HG03460 (cell line): ENCODE results near the gene HAND1.

Source experiments
- ATAC-seq: cut with Tn5 transposase; IDR thresholded peaks from one replicate; pipeline ENCODE4 v1.9.1; 2021; ENCODE audit not compliant: unreplicated experiment

HAND1 gene

GRCh38 chr5:154478224-154478565 is at the start of gene HAND1:
Gene HAND1, minus strand, starts transcription at chr5:154478227. Its CDS starts 219 bp downstream, at chr5:154478008.
- ATAC-seq: no peak

DNA sequence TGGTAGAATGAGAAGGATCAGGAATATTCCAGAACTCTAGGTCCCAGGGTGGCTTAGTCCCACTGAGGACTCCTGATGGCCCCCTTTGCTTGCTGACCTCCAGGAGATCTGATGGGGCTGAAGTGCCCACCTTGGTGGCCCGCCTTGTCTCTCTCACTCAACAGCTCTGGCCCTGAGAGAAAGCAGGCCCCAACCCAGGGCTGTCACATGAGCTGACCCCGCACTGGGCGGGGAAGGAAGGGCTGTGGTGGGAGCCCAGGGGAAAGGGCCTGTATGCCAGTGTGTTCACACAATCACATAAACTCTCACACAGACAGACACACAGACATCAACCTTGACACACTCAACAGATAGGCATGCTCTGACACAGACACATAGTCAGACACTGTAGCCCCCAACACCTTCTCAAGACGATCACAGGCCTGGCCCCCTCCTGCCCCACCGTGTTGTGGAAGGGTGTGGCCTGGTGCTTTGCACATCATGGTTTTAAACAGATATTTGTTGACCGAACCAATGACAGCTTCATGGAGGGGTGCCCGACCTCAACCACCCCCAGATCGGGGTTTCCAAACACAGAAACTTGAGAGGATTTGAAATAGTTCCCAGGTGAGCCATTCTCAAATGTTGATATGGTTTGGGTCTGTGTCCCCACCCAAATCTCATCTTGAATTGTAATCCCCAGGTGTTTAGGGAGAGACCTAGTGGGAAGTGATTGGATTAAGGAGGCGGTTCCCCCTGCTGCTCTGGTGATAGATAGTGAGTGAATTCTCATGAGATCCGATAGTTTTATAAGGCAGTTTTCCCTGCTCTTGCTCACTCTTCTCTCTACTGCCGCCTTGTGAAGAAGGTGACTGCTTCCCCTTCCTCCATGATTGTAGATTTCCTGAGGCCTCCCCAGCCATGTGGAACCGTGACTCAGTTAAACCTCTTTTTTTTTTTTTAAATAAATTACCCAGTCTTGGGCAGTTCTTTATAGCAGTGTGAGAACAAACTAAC is 48.5 kb upstream of the HAND1 start:
- no peak for ATAC-seq

GRCh38 chr5:154524859-154525258 is 46.8 kb upstream of the HAND1 start:
- ATAC-seq: no peak

DNA sequence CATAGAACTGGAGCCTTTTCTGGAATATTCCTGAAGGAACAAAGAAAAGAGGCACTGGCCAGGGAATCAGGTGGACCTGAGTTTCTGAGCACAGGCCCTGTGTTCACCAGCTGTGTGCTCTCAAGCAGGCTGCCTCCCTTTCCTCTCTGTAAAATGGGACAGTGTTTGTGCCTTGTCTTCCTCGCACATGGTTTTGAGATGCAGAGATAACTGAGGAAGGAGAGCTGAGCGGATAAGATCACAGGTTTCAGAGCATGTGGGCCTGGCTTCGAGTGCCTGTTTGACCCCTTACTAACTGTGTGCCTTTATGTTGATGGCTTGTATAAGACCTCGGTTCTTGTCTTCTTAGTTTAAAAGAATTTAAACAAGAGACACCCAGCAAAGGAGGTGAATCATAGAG is 46.2 kb upstream of the HAND1 start:
- no peak for ATAC-seq

DNA sequence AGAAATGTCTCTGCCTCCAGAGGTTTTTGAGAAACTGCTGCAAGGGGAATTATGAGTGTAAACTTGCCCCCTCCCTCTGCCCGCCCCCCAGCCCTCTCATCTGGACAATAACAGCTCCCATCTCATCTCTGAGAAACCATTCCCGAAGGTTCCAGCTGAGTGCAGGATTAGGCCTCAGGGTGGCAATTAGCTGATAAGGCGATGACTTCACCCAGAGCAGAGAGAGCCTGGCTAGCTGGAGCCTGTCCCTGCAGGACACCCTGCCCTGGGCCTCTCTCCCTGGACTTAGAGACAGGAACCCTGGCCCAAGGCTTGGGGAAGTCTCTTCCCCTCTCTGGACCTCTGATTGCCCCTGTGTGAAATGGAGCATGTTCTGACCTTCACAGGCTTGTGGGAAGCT is 45.7 kb upstream of the HAND1 start:
- no peak for ATAC-seq

DNA sequence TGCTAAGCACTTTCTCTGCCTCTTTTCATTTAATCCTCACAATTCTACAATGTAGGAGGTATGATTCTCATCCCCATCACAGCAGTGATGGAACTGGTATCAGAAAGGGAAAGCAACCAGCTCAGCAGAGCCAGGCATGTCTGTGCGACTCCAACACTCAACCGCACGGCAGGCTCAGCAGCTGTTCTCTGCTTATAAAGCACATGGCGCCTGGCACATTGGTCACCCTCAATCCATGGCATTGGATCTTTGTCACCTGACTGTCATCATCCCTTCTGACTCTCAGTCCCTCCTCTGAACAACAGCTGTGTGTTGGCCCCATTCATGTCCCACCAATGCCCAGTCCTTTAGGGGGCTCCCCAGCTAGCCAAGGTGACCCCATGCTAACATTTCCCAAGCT is 45.1 kb upstream of the HAND1 start:
- ATAC-seq: no peak

GRCh38 chr5:154522284-154522683 is 44.3 kb upstream of the HAND1 start:
- ATAC-seq: no peak

- no peak for ATAC-seq
Observed at GRCh38 chr5:154521756-154522155, 43.7 kb upstream of the HAND1 start.

GRCh38 chr5:154520861-154521453 is 42.9 kb upstream of the HAND1 start:
- no peak for ATAC-seq

GRCh38 chr5:154519359-154519758 is 41.3 kb upstream of the HAND1 start:
- no peak for ATAC-seq

GRCh38 chr5:154518438-154518867 is 40.4 kb upstream of the HAND1 start:
- no peak for ATAC-seq

GRCh38 chr5:154517810-154518437 is 39.9 kb upstream of the HAND1 start:
- no peak for ATAC-seq

- no peak for ATAC-seq
Observed at GRCh38 chr5:154517181-154517580, 39.2 kb upstream of the HAND1 start.

GRCh38 chr5:154516475-154516874 is 38.4 kb upstream of the HAND1 start:
- ATAC-seq: no peak

DNA sequence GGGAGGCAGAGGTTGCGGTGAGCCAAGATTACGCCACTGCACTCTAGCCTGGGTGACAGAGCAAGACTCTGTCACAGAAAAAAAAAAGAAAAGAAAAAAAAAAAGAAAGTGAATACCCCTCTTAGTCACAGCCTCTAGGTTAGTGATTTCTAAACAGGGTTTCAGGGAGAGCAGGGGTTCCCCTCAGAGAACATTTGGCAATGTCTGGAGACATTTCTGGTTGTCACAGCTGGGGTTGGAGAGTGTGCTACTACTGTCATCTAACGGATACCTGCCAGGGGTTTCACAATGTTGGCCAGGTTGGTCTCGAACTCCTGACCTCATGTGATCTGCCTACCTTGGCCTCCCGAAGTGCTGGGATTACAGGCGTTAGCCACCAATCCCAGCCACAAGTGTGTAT is 37.5 kb upstream of the HAND1 start:
- ATAC-seq: peak; percentile 61

GRCh38 chr5:154514331-154514730 is 36.3 kb upstream of the HAND1 start:
- no peak for ATAC-seq

DNA sequence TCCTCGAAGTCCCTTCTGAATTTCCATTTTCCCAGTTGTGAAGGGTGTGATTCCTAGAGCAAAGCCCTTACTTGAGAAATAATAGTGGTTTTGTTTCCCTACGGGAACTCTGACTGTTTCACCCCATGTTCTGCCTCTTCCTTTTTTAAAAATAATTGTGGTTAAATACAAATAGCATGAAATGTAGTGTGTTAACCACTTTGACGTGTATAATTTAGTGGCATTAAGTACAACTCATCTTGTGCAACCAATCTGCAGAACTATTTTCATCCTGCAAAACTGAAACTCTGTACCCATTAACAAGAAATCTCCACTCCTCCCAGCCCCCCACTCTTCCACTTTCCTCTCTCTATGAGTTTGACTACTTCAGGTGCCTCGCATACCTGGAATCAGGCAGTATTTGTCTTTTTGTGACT is 35.6 kb upstream of the HAND1 start:
- no peak for ATAC-seq

GRCh38 chr5:154511984-154512383 is 34.0 kb upstream of the HAND1 start:
- no peak for ATAC-seq

DNA sequence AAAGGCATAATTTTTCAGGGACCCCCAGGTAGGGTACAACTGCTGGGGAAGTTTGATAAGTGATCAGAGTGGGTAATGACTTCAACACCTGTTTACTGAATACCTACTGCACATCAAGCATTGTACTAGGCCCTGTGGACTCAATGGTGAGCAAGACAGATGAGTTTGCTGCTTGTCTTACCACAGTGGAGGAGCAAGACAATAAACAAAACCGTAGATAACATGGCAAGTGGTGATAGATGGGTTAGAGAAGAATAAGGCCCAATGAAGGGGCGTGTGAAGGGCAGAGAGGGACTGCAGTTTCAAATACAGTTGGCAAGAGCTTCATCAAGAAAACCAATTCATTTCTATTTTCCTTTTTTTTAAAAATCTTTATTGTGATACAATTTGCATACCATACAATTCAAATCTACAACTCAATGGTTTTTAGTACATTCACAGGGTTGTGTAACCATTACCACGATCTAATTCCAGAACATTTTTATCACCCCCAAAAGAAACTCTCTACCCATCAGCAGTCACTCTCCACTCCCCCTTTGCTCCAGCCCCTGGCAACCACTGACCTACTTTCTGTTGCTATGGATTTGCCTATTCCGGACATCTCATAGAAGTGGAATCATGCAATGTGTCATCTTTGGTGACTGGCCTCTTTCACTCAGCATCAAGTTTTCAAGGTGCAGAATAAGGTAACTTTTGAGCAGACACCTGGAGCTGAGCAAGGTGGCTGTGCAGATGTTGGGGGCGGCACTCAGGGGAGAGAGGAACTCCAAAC is 31.9 kb upstream of the HAND1 start:
- ATAC-seq: no peak

- ATAC-seq: no peak
Observed at GRCh38 chr5:154508114-154508513, 30.1 kb upstream of the HAND1 start.

GRCh38 chr5:154506716-154507080 is 28.7 kb upstream of the HAND1 start:
- no peak for ATAC-seq
